SK-N-SH (cell line): ENCODE data around the gene FMN2. TPM values are rescaled to one million over a fixed set of nuclear protein-coding genes. Genes with fewer than 3 reads are reported as not detected.

Source experiments
- CTCF ChIA-PET: fragments of 300-600, 350-600 bp; formaldehyde crosslinking; extraction: SDS; loops from one replicate; lab custom pipeline; 2021; lab: Yijun Ruan, JAX
- POLR2A ChIA-PET: fragments of 350-600 bp; sonication (Branson Sonifier 250); formaldehyde crosslinking; extraction: SDS; loops from one replicate; lab custom pipeline; 2020; ENCODE audit warnings: antibody characterized with exemption, inconsistent platforms; lab: Yijun Ruan, JAX
- DNase-seq: peaks from one replicate; pipeline ENCODE4 v3.0.0; 2012
- H2AFZ ChIP-seq: fragments of 200-600 bp; sonication (generic); 2 replicates; pipeline ENCODE4 v1.8.1; 2016; ENCODE audit warnings: antibody characterized with exemption, mild to moderate bottlenecking, low read depth
- H3F3A ChIP-seq: fragments of 200-600 bp; sonication (generic); replicated peaks from 2 replicates; pipeline ENCODE3; 2016; ENCODE audit warnings: antibody characterized with exemption, mild to moderate bottlenecking; ENCODE audit not compliant: insufficient read depth
- H3K27ac ChIP-seq, 2 experiments: fragments of 200-500 bp in 1 of 2; fragments of 200-600 bp in 1 of 2; sonication (Bioruptor generic) in 1 of 2; sonication (generic), shearing (Covaris generic) in 1 of 2; 2 replicates each; pipeline versions ENCODE4 v1.5.1 to v1.6.1; 2014 to 2016; ENCODE audit warnings: low read depth in 2 of 2, inconsistent platforms in 1 of 2, low read length in 1 of 2, mild to moderate bottlenecking in 1 of 2, mixed read lengths in 1 of 2
- H3K27me3 ChIP-seq: fragments of 200-600 bp; sonication (generic), shearing (Covaris generic); 2 replicates; pipeline ENCODE4 v1.6.1; 2016; ENCODE audit warnings: mixed run types; ENCODE audit not compliant: insufficient read depth
- H3K36me3 ChIP-seq, 2 experiments: fragments of 200-500 bp in 1 of 2; fragments of 200-600 bp in 1 of 2; sonication (Bioruptor generic) in 1 of 2; sonication (generic) in 1 of 2; replicated peaks in 1 of 2; 2 replicates each; pipeline versions ENCODE3 to v1.5.1; 2014 to 2016; ENCODE audit warnings: low read length in 1 of 2, mild to moderate bottlenecking in 1 of 2; ENCODE audit not compliant: insufficient read depth in 2 of 2, control insufficient read depth in 1 of 2
- H3K4me1 ChIP-seq, 2 experiments: fragments of 200-500 bp in 1 of 2; fragments of 200-600 bp in 1 of 2; sonication (Bioruptor generic) in 1 of 2; sonication (generic), shearing (Covaris generic) in 1 of 2; 2 replicates each; pipeline versions ENCODE4 v1.5.1 to v1.6.1; 2014 to 2016; ENCODE audit warnings: low read depth in 1 of 2, low read length in 1 of 2, mixed run types in 1 of 2; ENCODE audit not compliant: insufficient read depth in 2 of 2, control insufficient read depth in 1 of 2
- H3K4me2 ChIP-seq: fragments of 200-600 bp; sonication (generic), shearing (Covaris generic); 2 replicates; pipeline ENCODE4 v1.6.1; 2017; ENCODE audit warnings: mixed run types
- H3K4me3 ChIP-seq, 2 experiments: fragments of 200-500 bp in 1 of 2; fragments of 200-600 bp in 1 of 2; sonication (Bioruptor generic) in 1 of 2; sonication (generic), shearing (Covaris generic) in 1 of 2; 2 replicates each; pipeline versions ENCODE4 v1.5.1 to v1.8.1; 2014 to 2016; ENCODE audit warnings: low read depth in 2 of 2, inconsistent platforms in 1 of 2, low read length in 1 of 2, mild to moderate bottlenecking in 1 of 2, mixed read lengths in 1 of 2, moderate library complexity in 1 of 2
- H3K79me2 ChIP-seq: fragments of 200-600 bp; sonication (generic); 2 replicates; pipeline ENCODE4 v1.8.1; 2017; ENCODE audit warnings: mild to moderate bottlenecking; ENCODE audit not compliant: insufficient read depth
- H3K9ac ChIP-seq: fragments of 200-600 bp; sonication (generic); 2 replicates; pipeline ENCODE4 v1.6.1; 2017; ENCODE audit warnings: mixed run types
- H3K9me2 ChIP-seq: fragments of 200-600 bp; sonication (generic); 2 replicates; pipeline ENCODE4 v1.6.1; 2017; ENCODE audit warnings: mixed run types
- H3K9me3 ChIP-seq: fragments of 200-600 bp; sonication (generic); 2 replicates; pipeline ENCODE4 v1.6.1; 2017; ENCODE audit warnings: mixed run types, mild to moderate bottlenecking, moderate library complexity
- H4K20me1 ChIP-seq: fragments of 200-600 bp; sonication (generic); 2 replicates; pipeline ENCODE4 v1.6.1; 2017; ENCODE audit warnings: mild to moderate bottlenecking, mixed run types; ENCODE audit not compliant: insufficient read depth
- CHD2 ChIP-seq: fragments of 150-350 bp; IDR thresholded peaks from 2 replicates; pipeline ENCODE4 v1.6.1; 2018; ENCODE audit warnings: low read length; ENCODE audit not compliant: partially characterized antibody
- CTCF ChIP-seq: fragments of 200-600 bp; sonication (generic); IDR thresholded peaks from 2 replicates; pipeline ENCODE4 v1.6.1; 2017; ENCODE audit warnings: antibody characterized with exemption, mild to moderate bottlenecking, moderate library complexity
- EZH2phosphoT487 ChIP-seq: fragments of 200-600 bp; sonication (generic); IDR thresholded peaks from 2 replicates; pipeline ENCODE4 v1.6.1; 2017; ENCODE audit warnings: low read depth, mixed run types, mild to moderate bottlenecking, antibody characterized with exemption, moderate library complexity, borderline replicate concordance
- FOXJ3 ChIP-seq: sonication (generic); formaldehyde crosslinking; IDR thresholded peaks from 2 replicates; pipeline ENCODE4 v1.5.1; 2020; ENCODE audit warnings: mild to moderate bottlenecking, missing genetic modification reagents
- GATA2 ChIP-seq: sonication (generic); formaldehyde crosslinking; IDR thresholded peaks from 2 replicates; pipeline ENCODE4 v1.5.0; 2020; ENCODE audit warnings: mild to moderate bottlenecking, missing genetic modification reagents
- IRF3 ChIP-seq: fragments of 150-350 bp; IDR thresholded peaks from 2 replicates; pipeline ENCODE4 v1.6.1; 2016; ENCODE audit warnings: mild to moderate bottlenecking, low read depth, low read length
- RCOR1 ChIP-seq: fragments of 150-350 bp; IDR thresholded peaks from 2 replicates; pipeline ENCODE4 v1.6.1; 2017; ENCODE audit warnings: antibody characterized with exemption, low read length
- RFX5 ChIP-seq: IDR thresholded peaks from 2 replicates; pipeline ENCODE4 v1.6.1; 2012; ENCODE audit warnings: mild to moderate bottlenecking, improper control_type of control experiment, low read length
- SMC3 ChIP-seq: IDR thresholded peaks from 2 replicates; pipeline ENCODE4 v1.6.1; 2012; ENCODE audit warnings: low read depth, low read length, improper control_type of control experiment
- USF2 ChIP-seq: fragments of 150-350 bp; IDR thresholded peaks from 2 replicates; pipeline ENCODE4 v1.6.1; 2017; ENCODE audit warnings: antibody characterized with exemption, low read length, low read depth, borderline replicate concordance
- YY1 ChIP-seq: IDR thresholded peaks from 2 replicates; pipeline ENCODE4 v1.4.0; 2012; ENCODE audit warnings: low read depth, mild to moderate bottlenecking
- WGBS: methylation state at CpG from one replicate; pipeline ENCODE4 v1.1.6; 2017; ENCODE audit warnings: low lambda C conversion rate; 5-methylcytosine and 5-hydroxymethylcytosine counted together
- polyA plus RNA-seq, 3 experiments: library from polyadenylated mRNA; depleted of rRNA; stranded (reverse); fragments of >200 nt; gene quantifications; 2 replicates each; pipeline ENCODE4 v1.2.3, GENCODE V29; 2012
- TF ChIP-seq, protein P1 (sequence below): IDR thresholded peaks from 2 replicates; pipeline ENCODE4 v1.4.0; 2012; ENCODE audit warnings: low read depth, borderline replicate concordance
- TF ChIP-seq, protein P2 (sequence below): IDR thresholded peaks from 2 replicates; pipeline ENCODE4 v1.4.0; 2012; ENCODE audit warnings: low read depth
- TF ChIP-seq, protein P3 (sequence below): IDR thresholded peaks from 2 replicates; pipeline ENCODE4 v1.6.1; 2012; ENCODE audit warnings: mild to moderate bottlenecking, low read depth, low read length, moderate library complexity

Gene FMN2
- polyA plus RNA-seq, 1 of the 3 experiments (the other 2 are of a cell fraction) = 7.2 TPM

GRCh38 chr1:240495601-240496000, 403.9 kb downstream of the FMN2 start:
- POLR2A ChIA-PET = no interaction called here

More at GRCh38 chr1:240495601-240496000, 403.9 kb downstream of the FMN2 start:
- 85% methylated on average over 4 of the region's 4 CpGs for WGBS
- Histone ChIP-seq H3K9me2 (no peaks in the 10 kb centered on the region), H2AFZ (0 out of 2 replicates have a peak overlapping the region, but pooled peaks have one; percentile 22), H3K27ac (no peak overlapping the region), H3K9ac (no peak overlapping the region), H4K20me1 (no peaks in the 10 kb centered on the region), H3K79me2 (no peaks in the 10 kb centered on the region), H3K4me1 (peaks cover 9 to 21% of the 10 kb centered on the region in 2 experiments; a peak in 3 of 4 replicates), H3K4me2 (no peak overlapping the region), H3K4me3 (no peak overlapping the region), H3K36me3 (no peaks in the 10 kb centered on the region), H3F3A (no peaks in the 10 kb centered on the region), H3K27me3 (no peaks in the 10 kb centered on the region), H3K9me3 (no peaks in the 10 kb centered on the region)
- TF ChIP-seq SMC3 (no peak), IRF3 (no peak), EZH2phosphoT487 (no peak), USF2 (no peak), RFX5 (no peak), GATA2 (CRISPR knock-in tag) (no peak), FOXJ3 (CRISPR knock-in tag) (no peak), CTCF (no peak), RCOR1 (no peak), CHD2 (no peak), YY1 (no peak)
- TF ChIP-seq, protein P1, sequence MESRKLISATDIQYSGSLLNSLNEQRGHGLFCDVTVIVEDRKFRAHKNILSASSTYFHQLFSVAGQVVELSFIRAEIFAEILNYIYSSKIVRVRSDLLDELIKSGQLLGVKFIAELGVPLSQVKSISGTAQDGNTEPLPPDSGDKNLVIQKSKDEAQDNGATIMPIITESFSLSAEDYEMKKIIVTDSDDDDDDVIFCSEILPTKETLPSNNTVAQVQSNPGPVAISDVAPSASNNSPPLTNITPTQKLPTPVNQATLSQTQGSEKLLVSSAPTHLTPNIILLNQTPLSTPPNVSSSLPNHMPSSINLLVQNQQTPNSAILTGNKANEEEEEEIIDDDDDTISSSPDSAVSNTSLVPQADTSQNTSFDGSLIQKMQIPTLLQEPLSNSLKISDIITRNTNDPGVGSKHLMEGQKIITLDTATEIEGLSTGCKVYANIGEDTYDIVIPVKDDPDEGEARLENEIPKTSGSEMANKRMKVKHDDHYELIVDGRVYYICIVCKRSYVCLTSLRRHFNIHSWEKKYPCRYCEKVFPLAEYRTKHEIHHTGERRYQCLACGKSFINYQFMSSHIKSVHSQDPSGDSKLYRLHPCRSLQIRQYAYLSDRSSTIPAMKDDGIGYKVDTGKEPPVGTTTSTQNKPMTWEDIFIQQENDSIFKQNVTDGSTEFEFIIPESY = no peak
- TF ChIP-seq, protein P2, sequence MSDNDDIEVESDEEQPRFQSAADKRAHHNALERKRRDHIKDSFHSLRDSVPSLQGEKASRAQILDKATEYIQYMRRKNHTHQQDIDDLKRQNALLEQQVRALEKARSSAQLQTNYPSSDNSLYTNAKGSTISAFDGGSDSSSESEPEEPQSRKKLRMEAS = no peak
- TF ChIP-seq, protein P3, sequence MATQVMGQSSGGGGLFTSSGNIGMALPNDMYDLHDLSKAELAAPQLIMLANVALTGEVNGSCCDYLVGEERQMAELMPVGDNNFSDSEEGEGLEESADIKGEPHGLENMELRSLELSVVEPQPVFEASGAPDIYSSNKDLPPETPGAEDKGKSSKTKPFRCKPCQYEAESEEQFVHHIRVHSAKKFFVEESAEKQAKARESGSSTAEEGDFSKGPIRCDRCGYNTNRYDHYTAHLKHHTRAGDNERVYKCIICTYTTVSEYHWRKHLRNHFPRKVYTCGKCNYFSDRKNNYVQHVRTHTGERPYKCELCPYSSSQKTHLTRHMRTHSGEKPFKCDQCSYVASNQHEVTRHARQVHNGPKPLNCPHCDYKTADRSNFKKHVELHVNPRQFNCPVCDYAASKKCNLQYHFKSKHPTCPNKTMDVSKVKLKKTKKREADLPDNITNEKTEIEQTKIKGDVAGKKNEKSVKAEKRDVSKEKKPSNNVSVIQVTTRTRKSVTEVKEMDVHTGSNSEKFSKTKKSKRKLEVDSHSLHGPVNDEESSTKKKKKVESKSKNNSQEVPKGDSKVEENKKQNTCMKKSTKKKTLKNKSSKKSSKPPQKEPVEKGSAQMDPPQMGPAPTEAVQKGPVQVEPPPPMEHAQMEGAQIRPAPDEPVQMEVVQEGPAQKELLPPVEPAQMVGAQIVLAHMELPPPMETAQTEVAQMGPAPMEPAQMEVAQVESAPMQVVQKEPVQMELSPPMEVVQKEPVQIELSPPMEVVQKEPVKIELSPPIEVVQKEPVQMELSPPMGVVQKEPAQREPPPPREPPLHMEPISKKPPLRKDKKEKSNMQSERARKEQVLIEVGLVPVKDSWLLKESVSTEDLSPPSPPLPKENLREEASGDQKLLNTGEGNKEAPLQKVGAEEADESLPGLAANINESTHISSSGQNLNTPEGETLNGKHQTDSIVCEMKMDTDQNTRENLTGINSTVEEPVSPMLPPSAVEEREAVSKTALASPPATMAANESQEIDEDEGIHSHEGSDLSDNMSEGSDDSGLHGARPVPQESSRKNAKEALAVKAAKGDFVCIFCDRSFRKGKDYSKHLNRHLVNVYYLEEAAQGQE = no peak
- CTCF ChIA-PET = no interaction called here
- no peak for DNase-seq
